CD4-positive, alpha-beta T cell treated with Interleukin-4 for 1 hour (primary cell): ENCODE measurements around the gene DCUN1D2.
A peak's percentile ranks its signal among the peaks of the same experiment; 100 is the strongest.

Experiments
- DNase-seq, 2 donors: peaks; one replicate each; pipeline ENCODE4 v3.0.0-alpha.2; 2020 to 2022

DCUN1D2 gene

GRCh38 chr13:113518076-113518803 lies 27.7 kb upstream of the DCUN1D2 start:
- no peak for DNase-seq

- DNase-seq, result no peak
Observed at GRCh38 chr13:113514847-113515246, 24.3 kb upstream of the DCUN1D2 start.

- no peak for DNase-seq
Observed at GRCh38 chr13:113513761-113514160, 23.2 kb upstream of the DCUN1D2 start.

GRCh38 chr13:113511361-113511760 lies 20.9 kb upstream of the DCUN1D2 start:
- no peak for DNase-seq

GRCh38 chr13:113510871-113511270 lies 20.4 kb upstream of the DCUN1D2 start:
- DNase-seq, result no peak

- no peak for DNase-seq
Observed at GRCh38 chr13:113509989-113510388, 19.5 kb upstream of the DCUN1D2 start.

- DNase-seq, result peak in 1 of 2 donors; percentile 35
Observed at GRCh38 chr13:113508521-113509254, 18.2 kb upstream of the DCUN1D2 start.

GRCh38 chr13:113507505-113508345 lies 17.2 kb upstream of the DCUN1D2 start:
- DNase-seq, result no peak

GRCh38 chr13:113506871-113507388 lies 16.4 kb upstream of the DCUN1D2 start:
- DNase-seq, result no peak

GRCh38 chr13:113506025-113506685 lies 15.6 kb upstream of the DCUN1D2 start:
- DNase-seq, result no peak

GRCh38 chr13:113502686-113503085 lies 12.2 kb upstream of the DCUN1D2 start:
- no peak for DNase-seq

GRCh38 chr13:113500530-113501265 lies 10.2 kb upstream of the DCUN1D2 start:
- no peak for DNase-seq

- no peak for DNase-seq
Observed at GRCh38 chr13:113499936-113500335, 9.4 kb upstream of the DCUN1D2 start.

GRCh38 chr13:113498905-113499304 lies 8.4 kb upstream of the DCUN1D2 start:
- DNase-seq, result no peak

GRCh38 chr13:113497217-113497616 lies 6.7 kb upstream of the DCUN1D2 start:
- DNase-seq, result no peak

- DNase-seq, result no peak
Observed at GRCh38 chr13:113495494-113496210, 5.1 kb upstream of the DCUN1D2 start.

GRCh38 chr13:113493315-113493951 lies 2.9 kb upstream of the DCUN1D2 start:
- DNase-seq, result peak in 1 of 2 donors; percentile 5

GRCh38 chr13:113491982-113492381 lies 1.5 kb upstream of the DCUN1D2 start:
- no peak for DNase-seq

- no peak for DNase-seq
Observed at GRCh38 chr13:113491418-113491883, 940 bp upstream of the DCUN1D2 start.
